HepG2 (cell line): ENCODE measurements around the gene COPS7A. TPM values are rescaled to one million over a fixed set of nuclear protein-coding genes. Genes with fewer than 3 reads are reported as not detected.

Experiments used
- AHR ChIP-seq: IDR thresholded peaks from 2 replicates; pipeline ENCODE4 v1.6.1; 2018; ENCODE audit warnings: missing genetic modification reagents, missing compliant biosample characterization
- DMAP1 ChIP-seq: IDR thresholded peaks from 2 replicates; pipeline ENCODE4 v1.6.1; 2016
- FOSL2 ChIP-seq: sonication (generic); formaldehyde crosslinking; IDR thresholded peaks from 2 replicates; pipeline ENCODE4 v1.4.0; 2020; ENCODE audit warnings: missing genetic modification reagents
- FOXM1 ChIP-seq: sonication (generic); formaldehyde crosslinking; IDR thresholded peaks from 2 replicates; pipeline ENCODE4 v1.5.0; 2020; ENCODE audit warnings: missing genetic modification reagents
- HDAC6 ChIP-seq: fragments of 200-600 bp; sonication (generic); IDR thresholded peaks from 2 replicates; pipeline ENCODE4 v1.7.0; 2017; ENCODE audit warnings: mild to moderate bottlenecking, antibody characterized with exemption, low read length, low read depth
- KAT8 ChIP-seq: IDR thresholded peaks from 2 replicates; pipeline ENCODE4 v1.6.1; 2016; ENCODE audit warnings: missing genetic modification reagents, missing compliant biosample characterization
- KLF13 ChIP-seq: sonication (generic); formaldehyde crosslinking; IDR thresholded peaks from 2 replicates; pipeline ENCODE4 v1.4.0; 2020; ENCODE audit warnings: mild to moderate bottlenecking, missing genetic modification reagents
- KMT2B ChIP-seq: IDR thresholded peaks from 2 replicates; pipeline ENCODE4 v1.6.1; 2016; ENCODE audit warnings: missing genetic modification reagents, missing compliant biosample characterization
- NFKBIZ ChIP-seq: IDR thresholded peaks from 2 replicates; pipeline ENCODE4 v1.6.1; 2018; ENCODE audit warnings: missing genetic modification reagents, missing compliant biosample characterization
- SIN3A ChIP-seq: IDR thresholded peaks from 2 replicates; pipeline ENCODE4 v1.6.1; 2011; ENCODE audit warnings: low read depth, mild to moderate bottlenecking, control low read depth, low read length, borderline replicate concordance
- ZBTB1 ChIP-seq: sonication (generic); formaldehyde crosslinking; IDR thresholded peaks from 2 replicates; pipeline ENCODE4 v1.4.0; 2020; ENCODE audit warnings: missing genetic modification reagents, borderline replicate concordance
- ZKSCAN8 ChIP-seq: IDR thresholded peaks from 2 replicates; pipeline ENCODE4 v1.6.1; 2016; ENCODE audit warnings: borderline replicate concordance, missing genetic modification reagents, missing compliant biosample characterization
- ZNF264 ChIP-seq: sonication (generic); formaldehyde crosslinking; IDR thresholded peaks from 2 replicates; pipeline ENCODE4 v1.4.0; 2020; ENCODE audit warnings: missing genetic modification reagents
- ZNF30 ChIP-seq: sonication (generic); formaldehyde crosslinking; IDR thresholded peaks from 2 replicates; pipeline ENCODE4 v1.5.0; 2020; ENCODE audit warnings: mild to moderate bottlenecking, missing genetic modification reagents
- ZNF333 ChIP-seq: sonication (generic); formaldehyde crosslinking; IDR thresholded peaks from 2 replicates; pipeline ENCODE4 v1.4.0; 2020; ENCODE audit warnings: mild to moderate bottlenecking, missing genetic modification reagents, borderline replicate concordance
- ZNF430 ChIP-seq: sonication (generic); formaldehyde crosslinking; IDR thresholded peaks from 2 replicates; pipeline ENCODE4 v1.9.0; 2021; ENCODE audit warnings: mild to moderate bottlenecking, missing genetic modification reagents
- ZZZ3 ChIP-seq: sonication (generic); formaldehyde crosslinking; IDR thresholded peaks from 2 replicates; pipeline ENCODE4 v1.4.0; 2020; ENCODE audit warnings: missing genetic modification reagents, mild to moderate bottlenecking, borderline replicate concordance
- polyA plus RNA-seq, 8 experiments: library from polyadenylated mRNA; depleted of rRNA in 3 of 8; stranded (reverse) in 7 of 8; unstranded in 1 of 8; fragments of >200 nt; fragmentation: Illumina TruSeq in 4 of 8; extraction: Trizol in 4 of 8; gene quantifications; 2 replicates each; pipeline versions ENCODE4 v1.2.1 to v1.2.3, GENCODE V29; 2011 to 2016; ENCODE audit warnings: low read depth in 4 of 8, missing spikeins in 1 of 8, mixed read lengths in 1 of 8; ENCODE audit not compliant: insufficient read depth in 1 of 8
- total RNA-seq, 5 experiments: library from RNA; depleted of rRNA; stranded (reverse); fragments of >200 nt; fragmentation: Illumina TruSeq; extraction: Trizol; gene quantifications; 2 replicates each; pipeline ENCODE4 v1.2.3, GENCODE V29; 2016; ENCODE audit warnings: low read depth in 1 of 5
- TF ChIP-seq, protein P1 (sequence below): sonication (generic); formaldehyde crosslinking; IDR thresholded peaks from 2 replicates; pipeline ENCODE4 v1.8.1; 2023; ENCODE audit warnings: mild to moderate bottlenecking, moderate library complexity, missing genetic modification reagents
- TF ChIP-seq, protein P2 (sequence below): sonication (generic); formaldehyde crosslinking; conservative IDR thresholded peaks from 2 replicates; pipeline ENCODE4 v1.5.0; 2020; ENCODE audit warnings: missing genetic modification reagents
- TF ChIP-seq, protein P3 (sequence below), 2 experiments: sonication (generic) in 1 of 2; formaldehyde crosslinking in 1 of 2; IDR thresholded peaks; 2 replicates each; pipeline versions ENCODE4 v1.4.0 to v1.6.1; 2016 to 2020; ENCODE audit warnings: borderline replicate concordance in 1 of 2, low read depth in 1 of 2, mild to moderate bottlenecking in 1 of 2, missing genetic modification reagents in 1 of 2
- TF ChIP-seq, protein P4 (sequence below): fragments of 450-650 bp; IDR thresholded peaks from 2 replicates; pipeline ENCODE4 v1.6.1; 2016

The COPS7A gene
- total and polyA plus RNA-seq, 2 of the 13 experiments (the other 11 are each of a cell fraction or from before 2014, with no cell fraction given) = 40.0 to 73.6 TPM

DNA sequence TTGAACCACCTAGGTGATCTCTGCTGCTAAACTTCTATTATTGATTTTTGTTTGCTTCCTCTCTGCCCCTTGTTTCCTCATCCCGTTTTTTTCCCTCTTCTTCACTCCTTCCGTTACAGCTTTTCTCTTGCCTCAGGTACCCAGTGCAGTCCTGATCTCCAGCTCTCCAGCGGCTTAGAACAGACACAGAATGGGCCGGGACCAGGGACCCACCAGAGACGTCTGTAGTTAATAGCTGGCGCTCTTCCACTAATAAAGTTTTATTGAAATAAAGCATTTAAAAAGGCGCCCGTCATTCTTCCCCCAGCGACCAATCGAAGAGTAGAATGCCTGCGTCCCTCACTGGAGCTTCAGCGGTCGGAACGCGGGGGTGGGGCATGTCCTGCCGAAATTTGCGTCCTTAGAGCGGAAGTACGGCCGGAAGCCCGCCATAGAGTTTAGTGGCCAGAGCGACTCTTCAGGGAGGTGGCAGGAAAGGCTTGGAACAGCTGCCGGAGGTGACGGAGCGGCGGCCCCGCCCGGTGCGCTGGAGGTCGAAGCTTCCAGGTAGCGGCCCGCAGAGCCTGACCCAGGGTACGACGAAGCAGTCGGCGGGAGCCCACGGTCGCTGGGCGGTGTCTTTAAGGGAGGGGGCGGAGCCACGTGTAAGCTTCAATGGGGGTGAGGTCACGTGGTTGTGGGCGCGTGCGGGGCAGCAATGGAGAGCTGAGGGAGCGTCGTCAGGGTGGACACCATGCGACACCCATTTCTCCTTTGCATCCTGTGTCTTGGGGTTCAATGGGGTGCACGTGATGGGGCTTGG, at the start of gene COPS7A (continued):
- TF ChIP-seq ZBTB1 (CRISPR knock-in tag) (no peak), FOXM1 (CRISPR knock-in tag) (no peak), AHR (CRISPR knock-in tag) (0 out of 2 replicates have a peak, but pooled peaks have one; percentile 68), ZNF430 (CRISPR knock-in tag) (peak; percentile 87), KMT2B (CRISPR knock-in tag) (peak; percentile 90), SIN3A (peak; percentile 86; the same call in 1 of the 2 replicates), ZNF264 (CRISPR knock-in tag) (no peak), KLF13 (0 out of 2 replicates have a peak, but pooled peaks have one; percentile 45), KAT8 (peak; percentile 97), ZNF30 (0 out of 2 replicates have a peak, but pooled peaks have one; percentile 37), ZKSCAN8 (CRISPR knock-in tag) (0 out of 2 replicates have a peak, but pooled peaks have one; percentile 8), ZNF333 (CRISPR knock-in tag) (peak; percentile 78; the same call in 1 of the 2 replicates), FOSL2 (CRISPR knock-in tag) (peak; percentile 51), HDAC6 (no peak), ZZZ3 (CRISPR knock-in tag) (peak; percentile 92; the same call in 1 of the 2 replicates), NFKBIZ (CRISPR knock-in tag) (peak; percentile 68; the same call in 1 of the 2 replicates), DMAP1 (CRISPR knock-in tag) (peak; percentile 91)
- TF ChIP-seq, protein P1, sequence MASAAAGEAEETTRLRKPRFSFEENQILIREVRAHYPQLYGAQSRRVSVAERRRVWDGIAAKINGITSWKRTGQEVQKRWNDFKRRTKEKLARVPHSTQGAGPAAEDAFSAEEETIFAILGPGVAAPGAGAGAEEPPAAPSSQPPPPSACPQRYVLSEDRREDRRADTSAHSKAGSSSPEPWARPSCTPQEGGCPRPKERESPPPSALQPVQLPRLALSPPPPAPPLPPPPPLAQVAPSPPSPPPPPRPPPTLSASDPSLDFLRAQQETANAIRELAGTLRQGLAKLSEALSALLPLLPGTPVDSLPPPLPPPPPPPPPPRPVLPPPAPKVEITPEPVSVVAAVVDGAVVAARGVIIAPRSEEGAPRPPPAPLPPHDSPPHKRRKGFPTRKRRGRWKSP = peak; percentile 91; the same call in 1 of the 2 replicates
- TF ChIP-seq, protein P2, sequence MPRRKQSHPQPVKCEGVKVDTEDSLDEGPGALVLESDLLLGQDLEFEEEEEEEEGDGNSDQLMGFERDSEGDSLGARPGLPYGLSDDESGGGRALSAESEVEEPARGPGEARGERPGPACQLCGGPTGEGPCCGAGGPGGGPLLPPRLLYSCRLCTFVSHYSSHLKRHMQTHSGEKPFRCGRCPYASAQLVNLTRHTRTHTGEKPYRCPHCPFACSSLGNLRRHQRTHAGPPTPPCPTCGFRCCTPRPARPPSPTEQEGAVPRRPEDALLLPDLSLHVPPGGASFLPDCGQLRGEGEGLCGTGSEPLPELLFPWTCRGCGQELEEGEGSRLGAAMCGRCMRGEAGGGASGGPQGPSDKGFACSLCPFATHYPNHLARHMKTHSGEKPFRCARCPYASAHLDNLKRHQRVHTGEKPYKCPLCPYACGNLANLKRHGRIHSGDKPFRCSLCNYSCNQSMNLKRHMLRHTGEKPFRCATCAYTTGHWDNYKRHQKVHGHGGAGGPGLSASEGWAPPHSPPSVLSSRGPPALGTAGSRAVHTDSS (CRISPR knock-in tag) = no peak
- TF ChIP-seq, protein P3, sequence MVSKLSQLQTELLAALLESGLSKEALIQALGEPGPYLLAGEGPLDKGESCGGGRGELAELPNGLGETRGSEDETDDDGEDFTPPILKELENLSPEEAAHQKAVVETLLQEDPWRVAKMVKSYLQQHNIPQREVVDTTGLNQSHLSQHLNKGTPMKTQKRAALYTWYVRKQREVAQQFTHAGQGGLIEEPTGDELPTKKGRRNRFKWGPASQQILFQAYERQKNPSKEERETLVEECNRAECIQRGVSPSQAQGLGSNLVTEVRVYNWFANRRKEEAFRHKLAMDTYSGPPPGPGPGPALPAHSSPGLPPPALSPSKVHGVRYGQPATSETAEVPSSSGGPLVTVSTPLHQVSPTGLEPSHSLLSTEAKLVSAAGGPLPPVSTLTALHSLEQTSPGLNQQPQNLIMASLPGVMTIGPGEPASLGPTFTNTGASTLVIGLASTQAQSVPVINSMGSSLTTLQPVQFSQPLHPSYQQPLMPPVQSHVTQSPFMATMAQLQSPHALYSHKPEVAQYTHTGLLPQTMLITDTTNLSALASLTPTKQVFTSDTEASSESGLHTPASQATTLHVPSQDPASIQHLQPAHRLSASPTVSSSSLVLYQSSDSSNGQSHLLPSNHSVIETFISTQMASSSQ (IDR thresholded peaks at IDR 0.05; ENCODE audit: low read depth) = no peak
- TF ChIP-seq, protein P3 (CRISPR knock-in tag; IDR thresholded peaks at IDR 0.05; ENCODE audit: borderline replicate concordance) = peak; percentile 74; the same call in 1 of the 2 replicates
- TF ChIP-seq, protein P4, sequence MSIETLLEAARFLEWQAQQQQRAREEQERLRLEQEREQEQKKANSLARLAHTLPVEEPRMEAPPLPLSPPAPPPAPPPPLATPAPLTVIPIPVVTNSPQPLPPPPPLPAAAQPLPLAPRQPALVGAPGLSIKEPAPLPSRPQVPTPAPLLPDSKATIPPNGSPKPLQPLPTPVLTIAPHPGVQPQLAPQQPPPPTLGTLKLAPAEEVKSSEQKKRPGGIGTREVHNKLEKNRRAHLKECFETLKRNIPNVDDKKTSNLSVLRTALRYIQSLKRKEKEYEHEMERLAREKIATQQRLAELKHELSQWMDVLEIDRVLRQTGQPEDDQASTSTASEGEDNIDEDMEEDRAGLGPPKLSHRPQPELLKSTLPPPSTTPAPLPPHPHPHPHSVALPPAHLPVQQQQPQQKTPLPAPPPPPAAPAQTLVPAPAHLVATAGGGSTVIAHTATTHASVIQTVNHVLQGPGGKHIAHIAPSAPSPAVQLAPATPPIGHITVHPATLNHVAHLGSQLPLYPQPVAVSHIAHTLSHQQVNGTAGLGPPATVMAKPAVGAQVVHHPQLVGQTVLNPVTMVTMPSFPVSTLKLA = peak; percentile 97
